Femur (tissue), 1 donor: ENCODE data around the gene MAPK11.
A peak's percentile ranks its signal among the peaks of the same experiment; 100 is the strongest.

Experiments used
- DNase-seq: peaks from one replicate; pipeline ENCODE4 v3.0.0-alpha.2; 2017

Gene MAPK11

GRCh38 chr22:50269970-50270665 lies at the start of gene MAPK11:
TSS of gene MAPK11 (minus strand) at chr22:50270380. CDS start at chr22:50270292, 88 bp downstream.
- DNase-seq = peak; percentile 65

- DNase-seq = no peak
Observed at GRCh38 chr22:50319503-50319951, 49.3 kb upstream of the MAPK11 start.

GRCh38 chr22:50318698-50319411 lies 48.7 kb upstream of the MAPK11 start:
- no peak for DNase-seq

- no peak for DNase-seq
Observed at GRCh38 chr22:50318356-50318697, 48.1 kb upstream of the MAPK11 start.

GRCh38 chr22:50317674-50318073 lies 47.5 kb upstream of the MAPK11 start:
- DNase-seq = no peak

- no peak for DNase-seq
Observed at GRCh38 chr22:50317178-50317577, 47.0 kb upstream of the MAPK11 start.

- DNase-seq = no peak
Observed at GRCh38 chr22:50316114-50317065, 46.2 kb upstream of the MAPK11 start.

GRCh38 chr22:50315289-50316113 lies 45.3 kb upstream of the MAPK11 start:
- DNase-seq = no peak

GRCh38 chr22:50314455-50315288 lies 44.5 kb upstream of the MAPK11 start:
- no peak for DNase-seq

GRCh38 chr22:50314081-50314454 lies 43.9 kb upstream of the MAPK11 start:
- no peak for DNase-seq

GRCh38 chr22:50313600-50313999 lies 43.4 kb upstream of the MAPK11 start:
- DNase-seq = no peak

GRCh38 chr22:50313021-50313420 lies 42.8 kb upstream of the MAPK11 start:
- DNase-seq = no peak

GRCh38 chr22:50312371-50312770 lies 42.2 kb upstream of the MAPK11 start:
- no peak for DNase-seq

- peak; percentile 20 for DNase-seq
Observed at GRCh38 chr22:50311606-50312351, 41.6 kb upstream of the MAPK11 start.

- DNase-seq = no peak
Observed at GRCh38 chr22:50310949-50311444, 40.8 kb upstream of the MAPK11 start.

- DNase-seq = no peak
Observed at GRCh38 chr22:50310031-50310722, 40.0 kb upstream of the MAPK11 start.

GRCh38 chr22:50309601-50309991 lies 39.4 kb upstream of the MAPK11 start:
- DNase-seq = peak; percentile 43

GRCh38 chr22:50308986-50309600 lies 38.9 kb upstream of the MAPK11 start:
- peak; percentile 53 for DNase-seq

- peak; percentile 84 for DNase-seq
Observed at GRCh38 chr22:50308597-50308935, 38.4 kb upstream of the MAPK11 start.
